Fibroblast of villous mesenchyme (primary cell): ENCODE measurements around the gene HCRTR1. TPM values are rescaled to one million over a fixed set of nuclear protein-coding genes. Genes with fewer than 3 reads are reported as not detected.

ENCODE experiments used
- DNase-seq: peaks from one replicate; pipeline ENCODE4 v3.0.0-alpha.2; 2010; ENCODE audit warnings: low read depth
- H3K4me3 ChIP-seq: 2 replicates; pipeline ENCODE4 v1.5.1; 2011; ENCODE audit warnings: low read depth, mild to moderate bottlenecking, low read length
- CTCF ChIP-seq: IDR thresholded peaks from 2 replicates; pipeline ENCODE4 v1.5.1; 2012; ENCODE audit warnings: low read depth, mild to moderate bottlenecking, low read length; ENCODE audit not compliant: insufficient read depth
- total RNA-seq: library from RNA; depleted of rRNA; stranded (reverse); fragments of >200 nt; gene quantifications from 2 replicates; pipeline ENCODE4 v1.2.3, GENCODE V29; 2012

The HCRTR1 gene
- total RNA-seq, 1 donor = under 0.01 TPM

GRCh38 chr1:31571340-31572295 is 45.9 kb upstream of the HCRTR1 start:
- no peak overlapping the region for H3K4me3 ChIP-seq
- TF ChIP-seq CTCF = no peak
- no peak for DNase-seq

- DNase-seq = peak; percentile 68
- no peak overlapping the region for H3K4me3 ChIP-seq
- no peak for TF ChIP-seq CTCF
These were observed 45.0 kb upstream of the HCRTR1 start for GRCh38 chr1:31572323-31573104.

GRCh38 chr1:31573261-31573660 is 44.2 kb upstream of the HCRTR1 start:
- no peak for TF ChIP-seq CTCF
- no peak overlapping the region for H3K4me3 ChIP-seq
- DNase-seq = no peak

- no peak overlapping the region for H3K4me3 ChIP-seq
- no peak for TF ChIP-seq CTCF
- DNase-seq = no peak
These were observed 42.6 kb upstream of the HCRTR1 start for GRCh38 chr1:31574749-31575368.

GRCh38 chr1:31575369-31576140 is 41.9 kb upstream of the HCRTR1 start:
- no peak overlapping the region for H3K4me3 ChIP-seq
- TF ChIP-seq CTCF = no peak
- DNase-seq = no peak

GRCh38 chr1:31576201-31576669 is 41.3 kb upstream of the HCRTR1 start, which contains the start of gene TINAGL1:
TSS of gene TINAGL1 (plus strand) at chr1:31576515. CDS start at chr1:31577149, 634 bp downstream.
- H3K4me3 ChIP-seq = peak within 1 kb of the TSS; percentile 55
- no peak for DNase-seq
- no peak for TF ChIP-seq CTCF
